ENCODE measurements around the gene MOSMO. TPM values are rescaled to one million over a fixed set of nuclear protein-coding genes. Genes with fewer than 3 reads are reported as not detected.

The MOSMO gene
- total RNA-seq, 2 experiments from 2014 or later = 9.6 to 9.8 TPM

DNA sequence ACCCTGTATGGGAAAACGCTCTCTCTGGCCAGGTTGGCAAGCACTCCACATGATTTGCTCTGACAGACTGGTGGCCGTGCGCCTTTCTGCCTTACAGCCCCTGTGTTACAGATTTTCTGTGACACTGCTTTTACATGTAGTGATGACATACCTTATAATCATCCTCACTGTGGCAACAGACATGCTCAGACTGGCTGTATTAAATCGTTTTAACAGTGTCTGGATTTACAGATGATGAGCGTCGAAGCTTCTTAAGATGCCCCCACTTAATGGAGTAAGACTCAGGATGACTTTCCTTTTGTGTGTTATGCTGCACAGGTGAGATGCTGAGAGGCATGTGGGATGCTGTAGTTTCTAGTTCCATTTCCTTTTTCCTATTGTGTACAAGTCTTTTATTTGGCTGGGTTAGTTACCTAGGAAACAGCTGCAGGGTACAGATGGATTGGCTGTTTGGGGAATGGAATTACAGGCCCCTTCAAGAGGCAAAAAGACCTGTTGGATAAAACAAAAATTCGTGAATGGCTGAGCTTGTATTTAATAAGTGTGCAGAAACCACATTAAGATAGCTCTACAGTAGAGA lies 63.5 kb downstream of the MOSMO start:
- Histone ChIP-seq H3K9me2 (ENCODE audit: insufficient read depth, low read length) (no peaks in the 10 kb centered on the region), H3K4me2 (ENCODE audit: low read length) (no peak overlapping the region), H3K9me3 (ENCODE audit: low read length) (peaks cover 12% of the 10 kb centered on the region), H3K79me2 (ENCODE audit: insufficient read depth, low read depth, low read length) (no peaks in the 10 kb centered on the region), H2AFZ (ENCODE audit: low read length) (no peak overlapping the region), H3K36me3 (ENCODE audit: insufficient read depth, low read length) (peaks cover 4% of the 10 kb centered on the region; the same call in 1 of the 2 replicates), H4K20me1 (ENCODE audit: insufficient read depth, low read length) (no peaks in the 10 kb centered on the region), H3K4me3 (ENCODE audit: low read depth, low read length, poor library complexity, severe bottlenecking) (no peak overlapping the region), H3K27ac (ENCODE audit: low read depth, low read length, poor library complexity, severe bottlenecking) (no peak overlapping the region), H3K4me1 (ENCODE audit: insufficient read depth, low read length, poor library complexity, severe bottlenecking) (peaks cover 4% of the 10 kb centered on the region)
- TF ChIP-seq EZH2phosphoT487 (IDR thresholded peaks at IDR 0.05; ENCODE audit: borderline replicate concordance, low read depth, low read length) = no peak
- TF ChIP-seq, protein P1, sequence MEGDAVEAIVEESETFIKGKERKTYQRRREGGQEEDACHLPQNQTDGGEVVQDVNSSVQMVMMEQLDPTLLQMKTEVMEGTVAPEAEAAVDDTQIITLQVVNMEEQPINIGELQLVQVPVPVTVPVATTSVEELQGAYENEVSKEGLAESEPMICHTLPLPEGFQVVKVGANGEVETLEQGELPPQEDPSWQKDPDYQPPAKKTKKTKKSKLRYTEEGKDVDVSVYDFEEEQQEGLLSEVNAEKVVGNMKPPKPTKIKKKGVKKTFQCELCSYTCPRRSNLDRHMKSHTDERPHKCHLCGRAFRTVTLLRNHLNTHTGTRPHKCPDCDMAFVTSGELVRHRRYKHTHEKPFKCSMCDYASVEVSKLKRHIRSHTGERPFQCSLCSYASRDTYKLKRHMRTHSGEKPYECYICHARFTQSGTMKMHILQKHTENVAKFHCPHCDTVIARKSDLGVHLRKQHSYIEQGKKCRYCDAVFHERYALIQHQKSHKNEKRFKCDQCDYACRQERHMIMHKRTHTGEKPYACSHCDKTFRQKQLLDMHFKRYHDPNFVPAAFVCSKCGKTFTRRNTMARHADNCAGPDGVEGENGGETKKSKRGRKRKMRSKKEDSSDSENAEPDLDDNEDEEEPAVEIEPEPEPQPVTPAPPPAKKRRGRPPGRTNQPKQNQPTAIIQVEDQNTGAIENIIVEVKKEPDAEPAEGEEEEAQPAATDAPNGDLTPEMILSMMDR (conservative IDR thresholded peaks at IDR 0.05; ENCODE audit: low read length) = no peak
- no TSS peak for BruUV-seq (replicated peaks)
- intact Hi-C loops (cut with micrococcal nuclease; ENCODE audit: unreplicated experiment) = no loop called here
- DNase-seq (ENCODE audit: low spot score) = no peak
- ChIA-PET CTCF (ENCODE audit: unreplicated experiment) (no interaction called here), POLR2A (interaction anchor here (0.6 to 1.5 kb wide), 3 partner anchors 11 to 339 kb away, joined by 3 to 6 read pairs (median 3); no protein-coding TSS in a partner anchor)

DNA sequence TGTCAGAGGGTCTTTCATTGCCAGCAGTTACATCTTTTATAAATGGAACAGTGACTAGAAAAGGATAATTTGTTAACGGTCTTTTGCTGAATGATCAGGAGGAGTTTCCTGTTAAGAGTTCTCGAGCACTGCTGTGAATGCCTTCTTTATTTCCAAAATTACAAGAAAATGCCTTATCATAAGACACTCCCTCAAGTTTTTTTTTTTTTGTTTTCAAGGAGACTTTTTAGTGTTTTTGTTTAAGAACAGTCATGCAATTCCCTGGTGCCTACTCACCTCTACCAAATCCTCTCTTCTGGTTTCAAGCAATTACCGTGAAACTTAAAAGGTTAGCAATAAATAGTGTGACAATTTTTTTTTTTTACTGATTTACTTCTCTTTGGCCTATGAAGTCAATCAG lies 65.4 kb downstream of the MOSMO start:
- no peaks in the 10 kb centered on the region for H3K36me3 ChIP-seq (ENCODE audit: insufficient read depth, low read length)
- DNase-seq (ENCODE audit: low spot score) = no peak
- H3K9me2 ChIP-seq (ENCODE audit: insufficient read depth, low read length) = no peaks in the 10 kb centered on the region
- no peaks in the 10 kb centered on the region for H3K79me2 ChIP-seq (ENCODE audit: insufficient read depth, low read depth, low read length)
- POLR2A ChIA-PET = interaction anchor here (1.0 to 1.5 kb wide), 2 partner anchors 9 to 71 kb away, joined by 3 to 4 read pairs; no protein-coding TSS in a partner anchor
- H3K4me2 ChIP-seq (ENCODE audit: low read length) = no peak overlapping the region
- no peak overlapping the region for H2AFZ ChIP-seq (ENCODE audit: low read length)
- H3K27ac ChIP-seq (ENCODE audit: low read depth, low read length, poor library complexity, severe bottlenecking) = no peak overlapping the region
- peaks cover 9% of the 10 kb centered on the region for H3K4me1 ChIP-seq (ENCODE audit: insufficient read depth, low read length, poor library complexity, severe bottlenecking)
- CTCF ChIA-PET (ENCODE audit: unreplicated experiment) = no interaction called here
- no peak for TF ChIP-seq EZH2phosphoT487 (IDR thresholded peaks at IDR 0.05; ENCODE audit: borderline replicate concordance, low read depth, low read length)
- TF ChIP-seq, protein P1 (conservative IDR thresholded peaks at IDR 0.05; ENCODE audit: low read length) = no peak
- H3K4me3 ChIP-seq (ENCODE audit: low read depth, low read length, poor library complexity, severe bottlenecking) = no peak overlapping the region
- H4K20me1 ChIP-seq (ENCODE audit: insufficient read depth, low read length) = no peaks in the 10 kb centered on the region
- intact Hi-C loops (cut with micrococcal nuclease; ENCODE audit: unreplicated experiment) = no loop called here
- BruUV-seq (replicated peaks) = no TSS peak
- peaks cover 3% of the 10 kb centered on the region; the same call in 1 of the 2 replicates for H3K9me3 ChIP-seq (ENCODE audit: low read length)

DNA sequence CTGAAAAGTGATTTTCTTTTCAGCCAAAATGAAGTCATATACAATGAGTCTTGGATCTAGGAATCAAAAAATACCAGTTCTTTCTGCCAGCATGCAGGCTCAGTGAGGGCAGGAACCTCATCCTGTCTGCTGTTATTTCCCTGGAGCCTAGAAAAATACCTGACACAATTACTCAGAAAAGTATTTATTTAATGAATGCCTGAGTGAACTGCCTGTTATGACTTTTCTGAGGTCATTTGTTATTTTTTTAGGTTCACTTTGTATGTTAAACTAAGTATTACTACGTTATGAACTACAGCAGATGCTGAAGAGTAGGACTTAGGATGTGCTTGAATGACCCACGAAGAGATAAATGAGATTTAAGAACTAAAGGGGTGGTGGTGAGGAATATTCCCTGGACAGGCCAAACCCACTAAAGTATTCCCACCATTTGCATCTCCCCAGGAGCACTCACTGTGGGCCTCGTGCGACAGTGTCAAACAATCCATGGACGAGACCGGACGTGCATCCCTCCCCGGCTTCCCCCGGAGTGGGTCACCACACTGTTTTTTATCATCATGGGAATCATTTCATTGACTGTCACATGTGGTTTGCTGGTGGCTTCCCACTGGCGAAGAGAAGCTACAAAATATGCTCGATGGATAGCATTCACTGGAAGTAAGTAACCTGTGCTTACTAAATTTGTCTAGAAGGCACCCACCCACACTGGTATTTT lies 67.3 kb downstream of the MOSMO start:
- DNase-seq (ENCODE audit: low spot score) = no peak
- no peak overlapping the region for H2AFZ ChIP-seq (ENCODE audit: low read length)
- no TSS peak for BruUV-seq (replicated peaks)
- H3K27ac ChIP-seq (ENCODE audit: low read depth, low read length, poor library complexity, severe bottlenecking) = no peak overlapping the region
- 0 out of 2 replicates have a peak, but pooled peaks cover 3% of the 10 kb centered on the region for H4K20me1 ChIP-seq (ENCODE audit: insufficient read depth, low read length)
- CTCF ChIA-PET (ENCODE audit: unreplicated experiment) = no interaction called here
- POLR2A ChIA-PET = interaction anchor here (0.6 kb wide), 1 partner anchor 63 kb away, joined by 3 read pairs; no protein-coding TSS in a partner anchor
- no peak overlapping the region for H3K4me3 ChIP-seq (ENCODE audit: low read depth, low read length, poor library complexity, severe bottlenecking)
- intact Hi-C loops (cut with micrococcal nuclease; ENCODE audit: unreplicated experiment) = no loop called here
- H3K9me2 ChIP-seq (ENCODE audit: insufficient read depth, low read length) = no peaks in the 10 kb centered on the region
- no peaks in the 10 kb centered on the region for H3K9me3 ChIP-seq (ENCODE audit: low read length)
- H3K4me1 ChIP-seq (ENCODE audit: insufficient read depth, low read length, poor library complexity, severe bottlenecking) = peaks cover 9% of the 10 kb centered on the region
- no peaks in the 10 kb centered on the region for H3K36me3 ChIP-seq (ENCODE audit: insufficient read depth, low read length)
- H3K79me2 ChIP-seq (ENCODE audit: insufficient read depth, low read depth, low read length) = no peaks in the 10 kb centered on the region
- no peak overlapping the region for H3K4me2 ChIP-seq (ENCODE audit: low read length)
- TF ChIP-seq, protein P1 (conservative IDR thresholded peaks at IDR 0.05; ENCODE audit: low read length) = no peak
- no peak for TF ChIP-seq EZH2phosphoT487 (IDR thresholded peaks at IDR 0.05; ENCODE audit: borderline replicate concordance, low read depth, low read length)

Measured in OCI-LY7 (cell line).